ACHN (cell line): ENCODE data around the gene ADCK2.
"Not testable (repeated sequence)": the region's sequence is repeated elsewhere in the genome, so short reads cannot be mapped to it uniquely, and the experiment has no call there.

Experiments
- DNase-seq: peaks from one replicate; pipeline ENCODE4 v3.0.0-alpha.2; 2015
- in situ Hi-C: cut with HindIII; loops from 2 replicates; pipeline ENCODE4 v1.10.0; 2017; ENCODE audit warnings: low sequenced_read_pairs, low pct_ligation_motif_present, low pct_unique_long_range_greater_than_20kb

The ADCK2 gene

DNA sequence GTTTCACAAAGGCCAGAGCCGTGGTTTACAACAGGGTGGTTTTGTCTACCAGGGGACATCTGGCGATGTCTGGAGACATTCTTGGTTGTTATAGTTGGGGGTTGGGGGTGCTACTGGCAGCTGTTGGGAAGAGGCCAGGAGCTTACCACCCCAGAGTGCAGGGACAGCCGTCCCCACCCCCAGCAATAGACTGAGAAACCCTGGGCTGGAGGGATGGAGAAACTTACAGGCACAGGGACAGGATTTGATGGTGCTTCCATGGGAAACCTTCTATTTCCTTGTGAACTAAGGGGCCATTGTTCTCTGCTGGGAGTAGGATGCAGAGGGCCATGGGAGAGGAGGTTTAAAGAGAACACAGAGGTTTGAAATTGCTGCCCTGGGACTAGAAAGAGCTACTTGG is 10.9 kb downstream of the ADCK2 start:
- in situ Hi-C loops = no loop called here

GRCh38 chr7:140684066-140684950 is 11.6 kb downstream of the ADCK2 start:
- DNase-seq = no peak
- in situ Hi-C loops = no loop called here

More for the DNA sequence above, 10.9 kb downstream of the ADCK2 start:
- no peak for DNase-seq

- no peak for DNase-seq
- in situ Hi-C loops = no loop called here
Observed at GRCh38 chr7:140685407-140686087, 12.8 kb downstream of the ADCK2 start.

GRCh38 chr7:140686921-140687320 is 14.2 kb downstream of the ADCK2 start:
- DNase-seq = no peak
- in situ Hi-C loops = no loop called here

GRCh38 chr7:140688341-140688740 is 15.6 kb downstream of the ADCK2 start:
- no peak for DNase-seq
- in situ Hi-C loops = no loop called here

DNA sequence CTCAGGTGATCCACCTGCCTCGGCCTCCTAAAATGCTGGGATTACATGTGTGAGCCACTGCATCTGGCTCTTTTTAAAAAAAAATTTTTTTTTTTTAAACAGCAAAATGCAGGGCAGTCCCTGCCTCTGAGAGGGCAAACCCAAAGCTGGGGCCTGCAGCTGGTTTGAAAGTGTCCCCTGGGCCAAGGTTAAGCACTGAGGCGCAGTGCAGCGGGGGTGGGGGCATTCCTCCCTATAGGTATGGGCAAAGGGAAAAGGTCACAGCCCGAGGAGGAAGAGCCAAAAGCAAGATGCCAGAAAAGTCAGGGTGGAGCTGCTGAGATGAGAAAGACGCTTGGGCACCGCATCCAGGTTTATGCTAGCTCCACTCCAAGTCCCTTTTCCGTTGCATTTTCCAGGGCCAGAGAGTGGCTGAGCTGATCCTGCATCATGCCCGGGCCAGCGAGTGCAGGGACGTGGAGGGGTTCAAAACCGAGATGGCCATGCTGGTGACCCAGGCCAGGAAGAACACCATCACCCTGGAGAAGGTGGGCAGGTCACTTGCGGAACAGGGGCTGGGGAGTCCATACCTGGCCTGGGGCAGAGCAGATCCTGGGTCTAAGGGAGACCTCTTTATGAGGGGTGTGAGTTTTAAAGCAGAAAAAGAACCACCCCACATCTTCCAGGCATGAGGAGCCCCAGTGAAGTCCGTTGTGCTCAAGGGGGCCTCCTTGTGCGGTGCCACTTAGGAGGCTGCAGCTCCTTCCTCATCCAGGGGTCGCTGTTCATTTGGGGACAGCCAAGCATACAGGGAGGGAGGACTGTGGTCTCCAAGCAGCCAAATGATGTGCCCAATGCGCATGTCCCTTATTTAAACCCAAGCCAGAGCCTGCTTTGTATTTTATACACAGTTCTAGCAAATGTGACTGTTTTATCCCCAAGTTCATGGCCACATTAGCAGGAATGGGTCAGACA is 16.7 kb downstream of the ADCK2 start:
- DNase-seq = no peak
- in situ Hi-C loops = no loop called here

DNA sequence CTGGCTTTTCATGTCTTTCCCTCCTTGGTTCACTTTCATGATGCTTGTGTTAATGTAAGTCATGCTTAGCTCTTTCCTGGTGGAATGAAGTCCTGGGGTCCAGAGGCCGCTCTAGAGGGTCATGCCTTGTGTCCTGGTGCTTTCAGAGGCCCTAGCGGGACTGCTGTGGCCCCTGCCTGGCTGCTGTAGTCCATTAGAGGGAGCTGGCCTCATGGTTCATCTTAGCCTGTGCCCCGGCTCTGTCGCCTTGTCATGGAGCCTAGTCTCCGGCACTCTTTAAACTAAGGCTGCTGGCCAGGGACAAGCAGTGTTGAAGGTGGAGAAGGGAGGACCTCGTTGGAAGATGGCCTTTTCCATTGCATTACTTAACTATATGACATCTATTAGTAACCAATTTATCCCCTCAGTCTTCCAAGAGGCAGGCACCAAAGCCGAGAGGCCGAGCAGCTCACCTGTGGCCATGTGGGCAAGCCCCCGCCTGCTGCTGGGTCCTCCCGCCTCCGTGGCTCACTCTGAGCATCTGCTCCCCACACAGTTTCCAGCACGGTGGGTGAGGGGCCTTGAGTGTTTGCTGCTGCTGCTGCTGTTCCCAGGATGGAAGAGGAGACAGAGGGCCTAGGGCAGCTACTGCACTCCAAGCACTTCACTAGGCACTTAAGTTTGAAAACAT is 18.8 kb downstream of the ADCK2 start:
- no peak for DNase-seq
- in situ Hi-C loops = no loop called here

- in situ Hi-C loops, DNase-seq: not testable (repeated sequence)
Observed at GRCh38 chr7:140693849-140694248, 21.1 kb downstream of the ADCK2 start.

DNA sequence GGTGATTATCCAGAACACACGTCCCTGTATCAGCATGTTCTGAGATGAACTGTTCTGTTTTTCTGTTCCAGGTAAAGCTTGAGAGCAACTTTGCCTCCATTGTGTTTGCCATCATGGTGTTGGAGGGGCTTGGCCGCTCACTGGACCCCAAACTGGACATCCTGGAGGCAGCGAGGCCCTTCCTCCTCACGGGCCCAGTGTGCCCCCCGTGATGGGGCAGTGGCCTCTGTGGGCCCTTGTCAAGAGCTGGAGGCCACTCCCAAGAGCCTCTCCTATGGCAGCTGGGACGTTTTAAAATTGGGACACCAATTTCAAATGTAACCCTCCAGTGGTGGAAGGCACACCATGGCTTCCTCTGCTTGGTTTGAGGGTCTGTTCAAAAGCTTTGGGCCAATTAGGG is 21.8 kb downstream of the ADCK2 start:
- in situ Hi-C loops = no loop called here
- DNase-seq = no peak

DNA sequence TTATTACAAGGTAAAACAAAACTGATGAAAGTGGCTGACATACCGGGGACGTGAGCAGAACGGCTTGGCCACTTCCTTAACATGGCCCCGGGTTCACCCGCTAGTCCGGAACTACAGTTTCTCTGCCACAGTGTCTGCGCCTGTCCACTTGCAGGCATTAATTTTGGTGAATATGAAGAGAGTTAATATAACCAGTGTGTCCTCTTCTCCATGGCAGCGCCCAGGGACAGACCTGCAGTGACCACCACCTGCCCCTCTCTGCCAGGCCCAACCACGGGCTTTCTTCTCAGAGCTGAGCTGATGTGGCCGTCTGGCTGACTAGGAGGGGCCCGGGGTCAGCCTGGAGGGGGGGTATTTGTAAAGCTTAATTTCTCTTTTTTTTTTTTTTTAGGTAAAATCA is 22.6 kb downstream of the ADCK2 start:
- DNase-seq = no peak

GRCh38 chr7:140696024-140696679 is 23.4 kb downstream of the ADCK2 start:
- DNase-seq = peak; percentile 98
- in situ Hi-C loops = no loop called here

More for the DNA sequence above, 22.6 kb downstream of the ADCK2 start:
- in situ Hi-C loops = no loop called here

GRCh38 chr7:140696680-140697446 is 24.1 kb downstream of the ADCK2 start, which contains the start of gene NDUFB2:
NDUFB2 (plus strand) TSS chr7:140696708; CDS start chr7:140696745, 37 bp downstream.
- peak; percentile 84 for DNase-seq
- in situ Hi-C loops = no loop called here

DNA sequence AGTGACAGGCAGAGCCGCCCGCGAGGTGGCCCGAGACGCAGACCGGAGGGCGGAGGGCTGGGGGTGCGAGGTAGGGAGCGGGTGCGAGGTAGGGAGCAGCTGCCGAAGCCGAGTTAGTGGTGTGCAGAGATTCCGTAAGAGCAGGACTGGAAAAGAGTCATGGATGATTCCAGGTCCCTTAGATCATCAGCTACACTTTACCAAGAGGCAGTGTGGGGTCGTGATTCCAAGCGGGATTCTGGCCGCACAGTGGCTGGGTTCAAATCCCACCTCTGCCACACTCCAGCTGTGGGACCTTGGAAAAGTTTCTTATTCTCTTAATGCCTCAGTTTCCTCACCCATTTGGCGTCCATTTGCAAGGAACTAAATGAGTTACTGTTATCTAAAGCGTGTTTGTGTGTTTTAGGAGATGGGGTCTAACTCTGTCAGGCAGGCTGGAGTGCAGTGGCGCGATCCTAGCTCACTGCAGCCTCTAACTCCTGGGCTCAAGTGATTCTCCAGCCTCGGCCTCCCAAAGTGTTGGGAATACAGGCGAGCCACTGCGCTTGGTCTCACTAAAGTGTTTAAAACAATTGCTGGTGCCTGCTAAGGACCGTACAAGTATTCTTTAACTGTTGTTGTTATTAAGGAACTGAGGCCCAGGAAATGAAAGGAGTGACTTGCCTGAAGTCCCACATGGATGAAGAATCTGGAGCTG is 24.9 kb downstream of the ADCK2 start:
- in situ Hi-C loops = no loop called here
- DNase-seq = no peak

GRCh38 chr7:140698477-140698876 is 25.7 kb downstream of the ADCK2 start:
- no peak for DNase-seq
- in situ Hi-C loops = no loop called here

- in situ Hi-C loops = no loop called here
Observed at GRCh38 chr7:140702774-140703173, 30.0 kb downstream of the ADCK2 start.

GRCh38 chr7:140704205-140704604 is 31.5 kb downstream of the ADCK2 start:
- in situ Hi-C loops = no loop called here
- DNase-seq = no peak

More at GRCh38 chr7:140702774-140703173, 30.0 kb downstream of the ADCK2 start:
- no peak for DNase-seq
